Measurements from ENCODE around the gene CENPS. TPM values are rescaled to one million over a fixed set of nuclear protein-coding genes. Genes with fewer than 3 reads are reported as not detected.

The CENPS gene
- total and polyA plus RNA-seq, 9 of the 15 experiments (the other 6 are each of a cell fraction or from before 2014, with no cell fraction given), result 10.2 to 36.0 (median 26.0) TPM

DNA sequence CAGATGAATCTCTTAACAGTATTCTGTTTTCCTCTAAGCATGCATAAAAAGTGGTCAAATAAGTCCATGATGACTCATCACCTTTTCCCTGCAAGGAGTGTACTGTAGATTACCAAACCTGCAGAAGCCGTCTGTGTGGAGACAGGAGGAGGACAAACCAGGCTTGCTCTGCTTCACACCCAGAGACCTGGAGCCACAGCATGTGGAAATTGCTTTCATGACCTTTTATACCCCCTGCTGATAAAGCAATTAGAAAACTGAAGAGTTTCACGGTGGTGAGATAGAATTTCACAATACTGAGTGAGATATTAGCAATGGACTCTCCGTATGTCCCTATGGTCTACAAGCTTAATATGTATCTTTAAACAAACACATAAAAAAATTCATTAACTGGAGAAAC lies 29.0 kb downstream of the CENPS start (continued):
- peak in 1 of 2 experiments; percentile 66; a peak in 1 of 4 replicates for TF ChIP-seq BCLAF1 (IDR thresholded peaks at IDR 0.05; ENCODE audit: borderline replicate concordance in 1 of 2, control insufficient read depth in 1 of 2, low read depth in 2 of 2, low read length in 1 of 2)
- TF ChIP-seq POLR2A (conservative IDR thresholded peaks at IDR 0.05), result no peak
- TF ChIP-seq POLR2AphosphoS5 (IDR thresholded peaks at IDR 0.05; ENCODE audit: control insufficient read depth, insufficient read depth, low read depth, low read length), result peak; percentile 64
- TF ChIP-seq C11orf30 (IDR thresholded peaks at IDR 0.05; ENCODE audit: low read depth), result peak; percentile 99
- no peak for TF ChIP-seq ZNF561 (CRISPR knock-in tag; conservative IDR thresholded peaks at IDR 0.05)
- TF ChIP-seq CHD2 (IDR thresholded peaks at IDR 0.05; ENCODE audit: low read depth, low read length), result no peak
- TF ChIP-seq, protein P1, sequence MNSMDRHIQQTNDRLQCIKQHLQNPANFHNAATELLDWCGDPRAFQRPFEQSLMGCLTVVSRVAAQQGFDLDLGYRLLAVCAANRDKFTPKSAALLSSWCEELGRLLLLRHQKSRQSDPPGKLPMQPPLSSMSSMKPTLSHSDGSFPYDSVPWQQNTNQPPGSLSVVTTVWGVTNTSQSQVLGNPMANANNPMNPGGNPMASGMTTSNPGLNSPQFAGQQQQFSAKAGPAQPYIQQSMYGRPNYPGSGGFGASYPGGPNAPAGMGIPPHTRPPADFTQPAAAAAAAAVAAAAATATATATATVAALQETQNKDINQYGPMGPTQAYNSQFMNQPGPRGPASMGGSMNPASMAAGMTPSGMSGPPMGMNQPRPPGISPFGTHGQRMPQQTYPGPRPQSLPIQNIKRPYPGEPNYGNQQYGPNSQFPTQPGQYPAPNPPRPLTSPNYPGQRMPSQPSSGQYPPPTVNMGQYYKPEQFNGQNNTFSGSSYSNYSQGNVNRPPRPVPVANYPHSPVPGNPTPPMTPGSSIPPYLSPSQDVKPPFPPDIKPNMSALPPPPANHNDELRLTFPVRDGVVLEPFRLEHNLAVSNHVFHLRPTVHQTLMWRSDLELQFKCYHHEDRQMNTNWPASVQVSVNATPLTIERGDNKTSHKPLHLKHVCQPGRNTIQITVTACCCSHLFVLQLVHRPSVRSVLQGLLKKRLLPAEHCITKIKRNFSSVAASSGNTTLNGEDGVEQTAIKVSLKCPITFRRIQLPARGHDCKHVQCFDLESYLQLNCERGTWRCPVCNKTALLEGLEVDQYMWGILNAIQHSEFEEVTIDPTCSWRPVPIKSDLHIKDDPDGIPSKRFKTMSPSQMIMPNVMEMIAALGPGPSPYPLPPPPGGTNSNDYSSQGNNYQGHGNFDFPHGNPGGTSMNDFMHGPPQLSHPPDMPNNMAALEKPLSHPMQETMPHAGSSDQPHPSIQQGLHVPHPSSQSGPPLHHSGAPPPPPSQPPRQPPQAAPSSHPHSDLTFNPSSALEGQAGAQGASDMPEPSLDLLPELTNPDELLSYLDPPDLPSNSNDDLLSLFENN (IDR thresholded peaks at IDR 0.05; ENCODE audit: low read depth in 2 of 2, low read length in 2 of 2), result 0 out of 4 replicates have a peak, but pooled peaks of 1 of the 2 experiments have one; percentile 42
- no peak for TF ChIP-seq SIX5 (IDR thresholded peaks at IDR 0.05; ENCODE audit: borderline replicate concordance in 1 of 2, insufficient read depth in 1 of 2, low read depth in 1 of 2, low read length in 2 of 2)
- TF ChIP-seq ZNF778 (CRISPR knock-in tag; IDR thresholded peaks at IDR 0.05), result no peak
- TF ChIP-seq ZKSCAN8 (CRISPR knock-in tag; IDR thresholded peaks at IDR 0.05), result no peak
- TF ChIP-seq E2F4 (CRISPR knock-in tag; IDR thresholded peaks at IDR 0.05; ENCODE audit: low read depth), result no peak
- TF ChIP-seq CREB3L1 (IDR thresholded peaks at IDR 0.05; ENCODE audit: borderline replicate concordance, low read depth), result no peak
- TF ChIP-seq NFE2L1 (tag; IDR thresholded peaks at IDR 0.05; ENCODE audit: borderline replicate concordance, low read depth), result peak; percentile 94
- TF ChIP-seq NCOR1 (IDR thresholded peaks at IDR 0.05), result peak; percentile 71
- no peak for TF ChIP-seq E2F3 (CRISPR knock-in tag; IDR thresholded peaks at IDR 0.05)
- TF ChIP-seq MCM5 (IDR thresholded peaks at IDR 0.05; ENCODE audit: low read depth), result no peak
- TF ChIP-seq KLF6 (CRISPR knock-in tag; IDR thresholded peaks at IDR 0.05; ENCODE audit: borderline replicate concordance), result no peak
- TF ChIP-seq ELK3 (CRISPR knock-in tag; IDR thresholded peaks at IDR 0.05), result no peak

Measured in K562 (cell line).